DMS53 (cell line): ENCODE measurements around the gene TAS2R20.

Source experiments
- DNase-seq: peaks from one replicate; lab custom pipeline; 2025; lab: John Stamatoyannopoulos, UW

The TAS2R20 gene

GRCh38 chr12:10959804-10960203 lies 38.3 kb downstream of the TAS2R20 start:
- no peak for DNase-seq

GRCh38 chr12:10957741-10958140 lies 40.4 kb downstream of the TAS2R20 start:
- no peak for DNase-seq

GRCh38 chr12:10956085-10956484 lies 42.0 kb downstream of the TAS2R20 start:
- no peak for DNase-seq

GRCh38 chr12:10952645-10953044 lies 45.5 kb downstream of the TAS2R20 start:
- no peak for DNase-seq
